ENCODE measurements around the gene GNL3.
A peak's percentile ranks its signal among the peaks of the same experiment; 100 is the strongest.
"Not testable (repeated sequence)": the region's sequence is repeated elsewhere in the genome, so short reads cannot be mapped to it uniquely, and the experiment has no call there.

GNL3 gene

GRCh38 chr3:52685709-52686691 is at the start of gene GNL3, which contains the start of gene PBRM1:
TSS of gene GNL3 (plus strand) at chr3:52686032. CDS start at chr3:52686093, 61 bp downstream.
TSS of gene PBRM1 (minus strand) at chr3:52685913.
- peak; percentile 95 for DNase-seq

DNA sequence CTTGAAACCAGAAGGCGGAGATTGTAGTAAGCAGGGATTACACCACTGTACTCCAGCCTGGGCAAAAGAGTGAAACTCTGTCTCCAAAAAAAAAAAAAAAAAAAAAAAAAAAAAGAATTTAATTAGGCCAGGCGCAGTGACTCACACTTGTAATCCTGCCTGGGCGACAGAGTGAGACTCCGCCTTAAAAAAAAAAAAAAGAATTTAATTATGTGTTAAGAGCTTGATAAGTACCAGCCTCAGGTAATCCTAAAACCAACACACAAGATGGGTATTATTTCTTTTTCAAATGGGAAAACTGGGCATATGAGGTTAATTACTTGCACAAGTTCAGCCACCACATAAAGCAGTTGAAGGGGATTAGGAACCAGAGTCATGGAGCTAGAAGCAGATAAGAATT is 49.2 kb upstream of the GNL3 start:
- peak; percentile 72 for DNase-seq

- DNase-seq, result no peak
Measured at GRCh38 chr3:52645549-52645948, 40.3 kb upstream of the GNL3 start.

DNA sequence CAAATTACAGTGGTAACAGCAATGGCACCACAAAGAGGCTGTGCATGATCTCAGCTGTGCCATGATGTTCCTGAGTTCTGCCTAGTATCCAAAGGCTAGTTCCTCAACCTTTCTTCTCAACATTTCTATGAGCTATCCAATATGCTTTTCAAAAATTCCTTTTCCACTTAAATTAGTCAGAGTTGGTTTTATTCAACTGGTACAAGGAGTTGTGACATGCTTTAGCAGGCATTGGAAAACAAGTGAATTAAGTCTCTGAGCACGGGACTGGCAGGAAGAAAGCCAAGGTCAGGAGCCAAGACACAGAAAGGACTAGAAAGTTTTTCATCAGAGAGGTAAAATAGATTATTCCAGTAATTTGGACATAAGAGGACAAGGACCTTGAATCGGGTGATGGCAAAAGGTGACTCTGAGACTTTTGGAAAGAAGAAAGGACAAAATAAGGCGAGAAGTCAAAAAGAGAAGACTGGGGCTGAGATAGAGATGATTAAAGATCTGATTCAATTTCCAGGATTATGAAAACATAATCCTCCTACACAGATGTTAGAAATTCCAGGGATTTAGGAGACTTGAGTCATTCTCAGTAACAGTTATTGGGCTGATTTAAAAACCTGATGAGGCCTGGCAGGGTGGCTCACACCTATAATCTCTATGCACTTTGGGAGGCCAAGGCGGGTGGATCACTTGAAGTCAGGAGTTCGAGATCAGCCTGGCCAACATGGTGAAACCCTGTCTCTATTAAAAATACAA is 36.2 kb upstream of the GNL3 start:
- DNase-seq, result no peak

- DNase-seq, result no peak
Measured at GRCh38 chr3:52650439-52650838, 35.4 kb upstream of the GNL3 start.

GRCh38 chr3:52651592-52651991 is 34.2 kb upstream of the GNL3 start:
- DNase-seq, result no peak

DNA sequence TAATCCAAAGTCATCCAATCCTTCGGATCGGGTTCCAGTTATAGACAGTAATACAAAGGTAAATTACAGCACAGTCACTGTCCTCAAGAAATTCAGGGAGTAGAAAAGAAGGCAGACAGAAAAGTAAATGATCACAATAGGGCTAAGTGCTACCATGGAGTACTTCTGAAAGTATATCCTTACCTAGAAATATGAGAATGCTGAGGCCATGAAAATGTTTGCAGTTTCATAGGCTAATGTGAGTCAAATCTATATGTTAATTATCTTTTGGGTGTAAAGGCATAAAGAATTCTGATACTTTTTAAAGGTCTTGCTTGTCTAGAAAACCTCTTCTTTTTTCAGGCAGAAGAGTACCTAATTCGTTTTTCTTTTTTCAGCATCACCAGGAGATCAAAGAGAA is 29.9 kb upstream of the GNL3 start:
- DNase-seq, result no peak

- no peak for DNase-seq
Measured at GRCh38 chr3:52660046-52660445, 25.8 kb upstream of the GNL3 start.

DNA sequence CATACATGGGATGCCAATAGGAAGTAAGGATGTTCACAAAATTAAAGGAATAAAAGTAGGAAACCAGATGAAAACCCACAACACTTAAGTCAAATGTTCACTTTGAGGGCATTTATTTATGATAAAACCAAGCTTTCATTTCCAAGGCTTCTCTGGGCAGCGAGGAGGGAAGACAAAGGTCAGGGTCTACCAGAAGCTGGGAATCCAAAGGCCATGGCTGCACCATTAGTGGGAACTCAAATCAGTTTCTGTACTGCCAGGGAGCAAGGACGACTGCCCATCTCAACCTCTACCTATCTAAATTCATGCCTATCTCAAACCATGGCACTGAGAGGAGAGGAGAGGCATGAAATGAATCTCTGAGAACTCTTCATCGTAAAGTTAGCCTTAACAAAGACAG is 22.7 kb upstream of the GNL3 start:
- DNase-seq, result no peak

DNA sequence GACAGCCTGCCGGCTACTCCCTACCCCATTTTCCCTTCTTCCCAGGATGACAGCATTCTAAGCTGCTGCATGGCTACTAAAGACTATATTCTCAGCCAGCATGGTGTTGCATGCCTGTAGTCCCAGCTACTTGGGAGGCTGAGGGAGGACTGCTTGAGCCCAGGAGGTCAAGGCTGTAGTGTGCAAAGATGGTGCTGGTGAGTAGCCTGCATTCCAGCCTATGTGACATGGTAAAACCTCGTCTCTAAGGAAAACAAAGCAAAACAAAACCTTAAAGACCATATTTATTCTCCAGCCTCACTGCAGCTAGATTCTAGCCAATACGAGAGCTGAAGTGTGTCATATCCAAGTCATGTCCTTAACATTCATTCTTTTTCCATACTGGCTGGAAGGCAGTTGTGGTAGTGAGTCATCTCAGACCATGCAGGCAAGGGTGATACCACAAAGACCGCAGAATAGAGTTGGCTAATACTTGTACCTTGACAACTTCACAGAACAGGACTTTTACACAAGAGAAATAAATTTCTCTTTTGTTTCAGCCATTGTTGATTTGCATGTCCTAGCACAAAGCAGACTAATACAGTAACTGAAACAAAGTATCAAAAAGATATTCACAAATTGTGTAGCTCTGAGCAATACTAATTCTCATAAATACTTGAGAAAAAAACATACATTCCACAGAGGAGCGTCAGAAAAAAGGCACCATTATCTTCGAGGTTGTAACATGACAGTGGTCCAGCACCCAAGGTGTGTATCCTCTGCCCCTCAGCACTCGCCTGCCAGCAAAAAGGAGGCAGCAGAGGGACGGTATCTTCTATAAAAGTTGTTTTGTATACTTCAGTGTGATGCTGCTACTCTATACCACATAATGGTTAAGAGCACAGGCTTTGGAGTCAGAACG is 15.0 kb upstream of the GNL3 start:
- no peak for DNase-seq

DNA sequence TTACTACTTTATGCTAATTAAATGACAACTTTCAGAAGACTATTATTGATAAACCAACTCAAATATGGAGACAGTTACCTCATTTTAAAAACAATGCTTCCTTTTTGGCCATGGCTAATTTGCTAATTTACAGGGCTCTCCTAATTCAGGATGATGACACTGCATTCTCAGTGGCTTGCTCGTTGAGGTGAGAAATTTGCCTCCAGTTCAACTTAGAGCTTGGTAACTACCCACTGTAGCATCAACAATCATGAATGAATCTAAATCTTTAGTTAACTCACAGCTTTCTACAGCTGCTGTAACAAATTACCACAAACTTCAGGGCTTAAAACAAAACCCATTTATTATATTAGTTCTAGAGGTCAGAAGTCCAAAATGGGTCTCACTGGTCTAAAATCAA is 14.2 kb upstream of the GNL3 start:
- no peak for DNase-seq

- not testable (repeated sequence) for DNase-seq
Measured at GRCh38 chr3:52676201-52676600, 9.6 kb upstream of the GNL3 start.

GRCh38 chr3:52678265-52679198 is 7.3 kb upstream of the GNL3 start:
- DNase-seq, result no peak

DNA sequence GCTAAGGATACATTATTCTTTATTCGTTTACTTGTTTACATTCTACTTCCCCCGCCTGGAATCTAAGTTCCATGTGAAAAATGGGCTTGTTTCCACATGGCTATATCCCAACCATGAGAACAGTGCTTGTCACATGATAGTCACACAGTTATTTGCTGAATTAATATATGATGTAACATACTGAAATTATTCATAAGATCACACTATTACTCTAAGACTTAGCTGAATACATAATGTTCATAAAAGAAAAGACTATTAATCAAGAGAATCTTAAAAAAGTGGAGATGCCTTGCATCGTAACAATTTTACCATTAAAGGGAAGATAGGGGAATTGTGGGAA is 6.7 kb upstream of the GNL3 start:
- DNase-seq, result no peak

GRCh38 chr3:52679811-52680210 is 6.0 kb upstream of the GNL3 start:
- no peak for DNase-seq

DNA sequence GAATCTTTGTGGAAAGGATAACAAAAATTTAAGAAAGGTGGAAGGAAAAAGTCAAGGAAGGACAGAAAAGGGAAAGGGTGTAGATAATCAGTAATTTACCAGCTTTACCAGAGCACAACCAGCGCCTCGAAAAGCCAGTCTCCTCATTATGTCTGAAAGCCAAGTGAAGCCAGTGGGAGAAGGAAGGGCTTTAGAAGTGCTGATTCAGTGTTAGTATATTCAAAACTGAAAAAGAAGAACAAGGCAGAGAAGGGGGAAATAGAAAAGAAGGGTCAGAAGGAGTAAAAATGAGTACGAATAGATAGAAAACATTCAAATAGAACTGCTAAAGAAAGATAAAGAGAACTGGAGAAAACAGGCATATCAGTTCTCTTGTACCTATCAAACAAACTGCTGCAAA is 4.2 kb upstream of the GNL3 start:
- DNase-seq, result no peak

- DNase-seq, result no peak
Measured at GRCh38 chr3:52682016-52682415, 3.8 kb upstream of the GNL3 start.

DNA sequence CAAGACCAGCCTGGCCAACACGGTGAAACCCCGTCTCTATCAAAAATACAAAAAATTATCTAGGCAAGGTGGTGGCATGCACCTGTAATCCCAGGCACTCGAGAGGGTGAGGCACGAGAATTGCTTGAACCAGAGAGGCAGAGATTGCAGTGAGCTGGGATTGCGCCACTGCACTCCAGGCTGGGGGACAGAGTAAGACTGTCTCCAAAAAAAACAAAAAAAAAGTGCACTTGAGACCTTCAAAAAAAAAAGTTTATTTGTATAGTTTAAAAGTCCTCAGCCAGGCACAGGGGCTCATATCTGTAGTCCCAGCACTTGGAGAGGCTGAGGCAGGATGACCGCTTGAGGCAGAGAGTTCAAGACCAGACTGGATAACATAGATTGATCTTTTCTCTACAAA is 2.2 kb upstream of the GNL3 start:
- no peak for DNase-seq

GRCh38 chr3:52684184-52684583 is 1.6 kb upstream of the GNL3 start:
- no peak for DNase-seq

DNA sequence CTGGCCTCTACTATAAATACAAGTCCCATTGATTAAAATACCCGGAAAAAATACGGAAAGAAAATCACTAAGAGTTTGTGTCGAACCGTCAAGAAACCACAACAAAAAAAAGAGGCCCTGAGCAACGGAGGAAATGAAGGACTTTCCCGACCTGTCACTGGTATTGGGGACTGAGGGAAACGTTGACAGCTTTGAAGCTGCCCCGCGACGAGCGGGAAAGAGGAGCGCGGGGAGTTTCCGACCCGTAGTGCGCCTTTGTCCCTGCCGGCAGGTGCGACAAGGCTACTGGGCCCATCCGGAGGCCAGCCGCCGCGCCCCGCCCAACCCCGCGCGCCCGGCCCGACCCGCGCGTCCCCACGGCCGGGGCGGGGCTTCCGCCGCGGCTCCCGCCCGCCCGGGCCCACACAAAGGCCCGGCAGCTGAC is 535 bp upstream of the GNL3 start:
- peak; percentile 90 for DNase-seq

DNA sequence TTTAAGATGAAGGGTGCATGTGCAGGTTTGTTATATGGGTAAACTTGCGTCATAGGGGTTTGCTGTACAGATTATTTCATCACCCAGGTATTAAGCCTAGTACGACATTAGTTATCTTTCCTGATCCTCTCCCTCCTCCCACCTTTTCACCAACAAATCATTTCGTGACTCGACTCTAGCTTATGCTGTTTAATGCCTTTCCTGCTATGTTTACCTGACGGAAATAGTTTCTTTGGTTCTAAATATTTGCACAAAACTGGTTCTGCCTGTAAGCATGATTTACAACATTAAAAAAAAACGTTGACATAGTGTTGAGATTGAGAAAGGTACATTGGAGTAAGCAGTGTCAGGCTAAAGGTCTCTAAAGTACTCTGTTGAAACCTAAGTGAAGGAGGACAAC is 2.4 kb downstream of the GNL3 start:
- DNase-seq, result no peak

DNA sequence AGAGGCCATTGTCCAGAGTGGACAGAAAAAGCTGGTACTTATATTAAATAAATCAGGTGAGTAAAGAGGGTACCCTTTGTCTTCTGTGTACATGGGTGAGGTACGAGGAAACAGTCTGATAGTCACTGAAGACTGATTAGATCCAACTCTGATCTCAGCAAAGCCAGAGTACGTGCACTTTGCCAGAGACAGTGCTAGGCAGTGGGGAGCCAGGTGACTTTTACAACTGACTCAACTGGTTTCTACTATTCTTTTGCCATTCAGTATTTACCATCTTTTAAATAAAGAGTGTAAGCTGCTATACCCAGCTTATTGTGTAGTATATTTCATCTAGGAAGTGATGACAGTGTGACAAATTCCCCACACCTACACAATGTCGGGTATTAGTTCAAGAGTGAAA is 3.3 kb downstream of the GNL3 start:
- DNase-seq, result no peak
